Neural progenitor cell (in vitro differentiated cells): Measurements from ENCODE around the gene DSE.

ENCODE experiments used
- EZH2 ChIP-seq: fragments of 200-600 bp; sonication (generic); IDR thresholded peaks from 2 replicates; pipeline ENCODE4 v1.6.1; 2017; ENCODE audit warnings: antibody characterized with exemption, mild to moderate bottlenecking, moderate library complexity
- EZH2phosphoT487 ChIP-seq: fragments of 200-600 bp; sonication (generic); IDR thresholded peaks from 2 replicates; pipeline ENCODE4 v1.6.1; 2017; ENCODE audit warnings: antibody characterized with exemption
- TF ChIP-seq, protein P1 (sequence below): fragments of 200-600 bp; sonication (generic); IDR thresholded peaks from 2 replicates; pipeline ENCODE4 v1.5.1; 2017; ENCODE audit warnings: antibody characterized with exemption, mild to moderate bottlenecking

GRCh38 chr6:116397914-116398313 lies 27.2 kb downstream of the DSE start:
- TF ChIP-seq EZH2phosphoT487 (no peak), EZH2 (no peak)
- TF ChIP-seq, protein P1, sequence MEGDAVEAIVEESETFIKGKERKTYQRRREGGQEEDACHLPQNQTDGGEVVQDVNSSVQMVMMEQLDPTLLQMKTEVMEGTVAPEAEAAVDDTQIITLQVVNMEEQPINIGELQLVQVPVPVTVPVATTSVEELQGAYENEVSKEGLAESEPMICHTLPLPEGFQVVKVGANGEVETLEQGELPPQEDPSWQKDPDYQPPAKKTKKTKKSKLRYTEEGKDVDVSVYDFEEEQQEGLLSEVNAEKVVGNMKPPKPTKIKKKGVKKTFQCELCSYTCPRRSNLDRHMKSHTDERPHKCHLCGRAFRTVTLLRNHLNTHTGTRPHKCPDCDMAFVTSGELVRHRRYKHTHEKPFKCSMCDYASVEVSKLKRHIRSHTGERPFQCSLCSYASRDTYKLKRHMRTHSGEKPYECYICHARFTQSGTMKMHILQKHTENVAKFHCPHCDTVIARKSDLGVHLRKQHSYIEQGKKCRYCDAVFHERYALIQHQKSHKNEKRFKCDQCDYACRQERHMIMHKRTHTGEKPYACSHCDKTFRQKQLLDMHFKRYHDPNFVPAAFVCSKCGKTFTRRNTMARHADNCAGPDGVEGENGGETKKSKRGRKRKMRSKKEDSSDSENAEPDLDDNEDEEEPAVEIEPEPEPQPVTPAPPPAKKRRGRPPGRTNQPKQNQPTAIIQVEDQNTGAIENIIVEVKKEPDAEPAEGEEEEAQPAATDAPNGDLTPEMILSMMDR: no peak
